Left renal pelvis (tissue), 4 donors: ENCODE data around the gene EXOC4. TPM values are rescaled to one million over a fixed set of nuclear protein-coding genes. Genes with fewer than 3 reads are reported as not detected.

Source experiments
- DNase-seq, 4 donors: peaks; one replicate each; pipeline ENCODE4 v3.0.0-alpha.2; 2013; ENCODE audit warnings: low read depth in 4 of 4, low spot score in 3 of 4
- polyA plus RNA-seq, 4 donors: library from polyadenylated mRNA; unstranded; fragments of 120-200 nt; gene quantifications; one replicate each; pipeline ENCODE4 v1.2.1, GENCODE V29; 2013; ENCODE audit not compliant: insufficient read length in 4 of 4

Gene EXOC4
- polyA plus RNA-seq, 4 donors, result 59.2 to 81.3 (median 72.0) TPM

GRCh38 chr7:133843341-133843740 is 590.5 kb downstream of the EXOC4 start:
- DNase-seq, result no peak

DNA sequence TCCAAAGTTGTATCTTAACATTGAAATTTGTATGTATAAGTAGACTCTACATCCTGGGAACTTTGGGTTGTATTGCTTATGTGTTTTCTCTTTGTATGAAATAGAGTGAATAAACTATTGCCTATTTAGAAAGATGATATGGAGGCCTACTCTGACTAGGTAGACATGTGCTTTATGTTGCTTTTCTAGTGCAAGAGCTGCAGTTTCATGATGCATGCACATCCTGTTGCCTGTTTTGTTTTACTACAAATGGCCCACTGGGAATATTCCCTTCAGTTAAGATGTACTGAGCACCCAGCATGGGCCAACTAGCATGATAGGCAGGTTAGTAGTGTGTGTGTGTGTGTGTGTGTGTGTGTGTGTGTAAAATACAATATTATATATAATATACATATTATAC is 592.1 kb downstream of the EXOC4 start:
- DNase-seq, result no peak

DNA sequence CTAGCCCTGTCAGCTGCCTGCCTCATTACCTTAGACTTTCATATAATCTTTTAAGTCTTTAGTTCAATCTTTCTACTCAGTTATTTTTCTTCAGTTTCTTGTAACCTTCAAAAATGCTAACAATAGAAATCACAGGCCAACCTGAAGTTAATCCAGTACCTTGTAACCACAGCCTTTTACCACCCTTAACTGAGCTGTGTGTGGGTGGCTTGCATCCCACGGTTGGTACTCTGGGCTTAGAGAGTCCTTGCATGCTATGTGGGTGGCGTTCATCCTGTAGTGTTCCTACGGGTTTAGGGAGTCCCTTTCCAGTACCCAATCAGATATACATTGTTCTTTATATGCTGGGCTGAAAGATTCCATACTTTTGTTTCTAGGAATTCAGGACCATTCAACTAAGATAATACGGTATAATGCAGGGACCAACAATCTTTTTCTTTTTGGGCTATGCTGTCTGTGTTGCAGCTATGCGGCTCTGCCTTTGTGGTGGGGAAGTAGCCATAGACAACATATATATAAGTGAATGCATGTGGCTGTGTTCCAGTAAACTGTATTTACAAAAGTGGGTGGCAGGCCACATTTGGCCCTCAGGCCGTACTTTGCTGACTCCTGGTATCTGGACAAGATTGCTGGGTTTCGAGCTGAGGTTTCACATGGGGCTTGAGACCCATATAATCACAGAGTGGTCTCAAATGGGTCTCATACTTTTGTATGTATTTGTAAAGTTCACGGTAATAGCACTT is 593.5 kb downstream of the EXOC4 start:
- DNase-seq, result no peak

DNA sequence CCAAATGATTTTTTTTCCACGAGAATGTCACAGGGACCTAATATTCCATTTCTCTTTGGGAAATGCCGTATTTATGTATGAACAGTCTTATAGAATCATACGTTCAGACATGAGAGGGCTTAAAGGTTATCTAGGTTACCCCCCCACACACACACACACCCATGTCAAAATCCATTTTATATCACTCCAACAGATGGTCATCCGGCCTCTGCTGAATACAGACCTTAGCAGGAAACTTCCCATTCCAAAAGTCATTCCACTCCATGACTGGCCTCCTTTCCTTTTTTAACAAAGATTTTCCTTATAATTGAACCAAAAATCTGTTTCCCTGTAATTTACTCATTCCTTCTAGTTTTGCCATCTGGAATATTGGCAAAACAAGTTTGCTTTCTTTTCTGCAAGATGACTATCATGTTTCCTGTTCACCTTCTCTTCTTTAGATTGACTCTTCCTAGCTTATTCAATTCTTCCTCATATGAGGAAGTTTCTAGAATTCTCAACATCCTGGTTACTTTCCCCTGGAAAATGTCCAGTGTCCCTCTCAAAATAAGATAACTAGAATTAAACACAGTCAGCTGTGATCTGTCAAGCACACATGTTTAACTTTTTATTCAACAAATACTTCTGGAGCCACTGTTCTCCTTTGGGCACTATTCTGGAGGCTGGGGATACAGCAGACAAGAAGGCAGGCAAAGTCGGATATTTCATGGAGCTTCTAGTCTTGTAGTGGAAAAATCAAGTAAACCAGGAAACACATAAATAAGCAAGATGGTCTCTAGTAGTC is 597.8 kb downstream of the EXOC4 start:
- no peak for DNase-seq

GRCh38 chr7:133851411-133851810 is 598.5 kb downstream of the EXOC4 start:
- DNase-seq, result no peak

DNA sequence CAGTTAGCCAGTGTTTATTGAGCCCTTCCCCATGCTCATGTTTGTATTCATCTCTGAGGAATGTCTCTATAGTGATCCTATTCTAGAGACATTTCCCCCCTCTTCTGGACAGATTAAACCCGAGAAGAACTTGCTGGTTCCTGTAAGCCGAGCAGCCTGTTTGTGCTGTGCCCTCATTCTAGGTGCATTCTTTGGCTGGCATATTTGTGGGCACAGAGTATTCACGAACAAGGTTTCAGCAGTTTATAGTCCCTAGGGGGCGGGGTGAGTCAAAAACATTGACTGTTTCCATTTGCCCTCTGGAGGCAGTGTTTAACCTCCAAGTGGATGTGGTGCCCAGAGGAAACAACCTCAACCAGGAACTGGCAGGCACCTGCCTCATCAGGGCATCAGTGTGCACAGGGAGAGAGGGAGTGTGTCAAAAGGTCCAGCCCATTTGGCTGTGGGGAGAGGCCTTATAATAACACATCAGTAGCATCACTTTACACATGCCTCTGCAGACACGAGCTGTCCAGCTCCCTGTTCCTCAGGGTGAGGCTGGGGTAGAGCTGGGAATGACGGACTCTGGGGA is 600.9 kb downstream of the EXOC4 start:
- DNase-seq, result no peak

DNA sequence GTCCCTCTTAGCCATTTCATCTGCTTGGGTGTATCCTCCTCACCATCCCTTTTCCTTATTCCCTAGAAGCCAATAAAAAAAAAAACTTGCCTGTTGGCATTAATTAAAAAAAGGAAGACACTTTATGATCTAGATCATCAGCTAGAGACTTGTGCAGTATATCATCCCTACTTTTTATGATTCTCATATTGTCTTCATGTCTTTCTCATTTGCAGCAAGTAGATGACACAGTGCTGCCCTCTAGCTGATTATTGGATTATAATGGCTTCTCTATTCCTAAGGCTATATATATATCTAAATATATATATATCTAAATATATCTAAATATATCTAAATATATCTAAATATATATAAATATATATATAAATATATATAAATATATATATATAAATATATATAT is 601.9 kb downstream of the EXOC4 start:
- DNase-seq, result no peak

- DNase-seq, result no peak
These were observed 604.7 kb downstream of the EXOC4 start for GRCh38 chr7:133857376-133858119.

DNA sequence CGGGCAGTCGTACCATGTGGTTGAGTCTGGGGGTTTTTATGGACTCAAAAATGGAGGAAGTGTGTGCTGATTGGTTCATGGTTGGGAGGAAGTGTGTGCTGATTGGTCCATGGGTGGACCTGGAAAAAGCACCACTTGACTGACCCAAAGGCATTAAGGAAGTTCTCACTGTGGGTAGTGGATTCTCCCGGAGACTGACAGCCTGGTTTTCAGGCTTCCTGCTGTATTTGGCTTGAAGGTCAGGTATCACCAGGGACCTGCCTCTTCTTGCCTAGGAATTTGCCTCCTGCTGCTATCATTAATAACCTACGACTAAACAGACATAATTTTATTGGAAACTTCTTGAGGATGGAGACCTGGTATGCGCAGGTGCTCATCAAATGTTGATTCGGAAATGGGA is 605.4 kb downstream of the EXOC4 start:
- DNase-seq, result no peak

DNA sequence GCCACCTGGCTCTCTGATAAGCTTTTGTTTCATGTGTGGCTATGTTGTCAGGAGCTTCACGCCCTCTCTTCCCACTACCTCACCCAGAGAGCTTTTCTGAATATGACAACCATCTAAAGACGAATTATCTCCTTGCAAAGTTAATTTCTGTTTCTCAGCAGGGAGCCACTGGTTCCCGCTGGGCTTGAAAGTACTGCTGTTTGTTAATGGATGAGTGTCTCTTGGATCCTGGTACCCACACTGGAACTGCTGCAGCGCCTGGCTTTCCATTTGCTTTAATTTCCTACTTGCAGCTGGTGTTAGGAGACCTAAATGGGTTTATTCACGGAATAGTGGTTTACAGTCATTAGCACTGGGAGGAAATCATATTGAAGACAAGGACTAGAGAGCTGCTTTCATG is 606.4 kb downstream of the EXOC4 start:
- no peak for DNase-seq

DNA sequence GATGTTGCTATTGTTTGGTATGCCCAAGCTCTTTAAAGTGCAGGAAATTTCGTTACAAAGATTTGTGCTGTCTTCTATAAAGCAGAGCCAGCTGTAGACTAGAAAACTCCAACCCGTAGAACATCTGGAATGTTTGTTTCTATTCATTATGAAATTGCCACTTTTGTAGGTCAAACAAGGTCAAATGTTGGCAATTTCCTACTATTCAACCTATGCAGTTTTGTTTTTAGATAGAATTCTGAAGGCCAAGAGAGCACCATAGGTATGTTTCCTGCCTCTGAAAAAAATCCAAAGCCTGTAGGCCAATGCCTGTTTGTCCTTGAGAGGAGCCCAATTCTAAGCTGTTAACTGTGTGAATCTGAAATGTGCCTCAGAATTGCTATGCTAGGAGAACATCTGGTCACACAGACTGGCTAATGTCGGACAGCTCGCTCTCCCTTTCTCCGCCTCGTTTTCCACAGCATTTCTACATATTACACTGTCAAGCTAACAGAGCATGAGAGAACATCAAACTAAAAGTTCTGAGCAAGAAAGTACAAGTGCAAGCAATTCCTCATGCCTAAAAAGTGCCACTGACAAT is 607.1 kb downstream of the EXOC4 start:
- no peak for DNase-seq

GRCh38 chr7:133860628-133861335 is 607.9 kb downstream of the EXOC4 start:
- DNase-seq, result no peak

DNA sequence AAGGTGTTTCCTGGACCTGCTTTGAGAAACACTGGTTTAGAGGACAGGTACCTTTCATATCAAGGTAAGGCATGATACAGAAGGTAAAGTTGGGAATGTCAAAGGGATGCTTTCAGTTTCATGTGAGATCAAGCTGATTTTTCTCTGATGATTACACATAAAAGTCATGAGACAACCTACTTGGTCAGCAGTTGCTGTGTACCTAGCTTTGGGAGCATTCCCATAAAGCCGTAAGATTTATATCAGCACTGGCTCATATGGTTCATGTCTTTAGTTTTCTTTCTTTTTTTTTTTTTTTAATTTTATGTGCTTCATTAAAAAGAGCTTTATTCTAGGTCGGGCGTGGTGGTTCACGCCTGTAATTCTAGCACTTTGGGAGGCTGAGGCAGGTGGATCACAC is 609.0 kb downstream of the EXOC4 start:
- DNase-seq, result no peak

DNA sequence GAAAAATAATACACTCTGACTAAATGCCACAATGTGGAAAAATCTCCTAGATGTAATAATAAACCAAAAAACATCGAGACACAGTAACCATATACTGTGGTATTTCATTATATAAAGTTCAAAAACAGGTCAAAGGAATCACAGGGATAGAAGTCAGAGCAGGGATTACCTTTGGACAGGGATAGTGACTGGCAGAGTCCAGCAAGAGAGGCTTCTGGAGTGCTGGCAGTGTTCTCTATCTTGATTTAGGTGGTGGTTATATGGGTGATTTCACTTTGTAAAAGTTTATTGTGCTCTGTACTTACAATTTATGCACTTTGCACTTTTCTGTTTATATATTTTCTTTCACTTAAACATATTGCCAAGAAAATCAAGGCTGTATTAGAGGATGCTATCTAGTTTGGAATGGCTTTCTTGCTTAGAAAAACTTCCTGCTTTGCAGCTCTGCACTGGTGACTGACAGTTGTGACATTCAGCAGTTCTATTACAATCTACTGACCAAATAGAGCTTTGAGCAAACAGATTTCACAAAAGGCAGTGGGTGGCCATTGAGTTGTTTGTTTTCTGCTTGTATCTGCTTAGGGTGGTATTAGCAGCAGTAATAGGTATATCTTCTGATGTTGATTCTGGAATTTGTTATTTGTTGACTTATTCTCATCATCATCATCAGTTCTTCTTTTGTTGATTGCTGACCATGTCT is 610.6 kb downstream of the EXOC4 start:
- DNase-seq, result no peak

- no peak for DNase-seq
These were observed 616.7 kb downstream of the EXOC4 start for GRCh38 chr7:133869556-133869955.

- no peak for DNase-seq
These were observed 618.9 kb downstream of the EXOC4 start for GRCh38 chr7:133871757-133872156.

DNA sequence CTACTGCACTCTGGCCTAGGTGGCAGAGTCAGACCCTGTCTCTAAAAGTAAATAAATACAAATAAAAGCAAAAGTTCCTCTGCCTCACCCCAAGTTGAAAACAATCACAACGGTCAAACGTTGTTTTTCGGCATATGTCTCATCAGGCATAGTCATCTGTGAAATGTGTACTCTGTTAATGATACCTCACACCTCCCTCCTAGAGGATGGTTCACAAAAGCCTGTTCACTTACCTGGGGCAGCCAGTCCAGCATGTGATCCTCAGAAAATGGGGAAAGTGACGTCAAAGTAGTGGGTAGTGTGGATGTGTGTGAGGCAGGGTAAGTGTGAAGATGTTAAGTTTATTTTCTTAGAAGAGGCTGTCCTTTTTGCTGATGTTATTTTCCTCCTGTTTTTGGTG is 620.3 kb downstream of the EXOC4 start:
- no peak for DNase-seq

DNA sequence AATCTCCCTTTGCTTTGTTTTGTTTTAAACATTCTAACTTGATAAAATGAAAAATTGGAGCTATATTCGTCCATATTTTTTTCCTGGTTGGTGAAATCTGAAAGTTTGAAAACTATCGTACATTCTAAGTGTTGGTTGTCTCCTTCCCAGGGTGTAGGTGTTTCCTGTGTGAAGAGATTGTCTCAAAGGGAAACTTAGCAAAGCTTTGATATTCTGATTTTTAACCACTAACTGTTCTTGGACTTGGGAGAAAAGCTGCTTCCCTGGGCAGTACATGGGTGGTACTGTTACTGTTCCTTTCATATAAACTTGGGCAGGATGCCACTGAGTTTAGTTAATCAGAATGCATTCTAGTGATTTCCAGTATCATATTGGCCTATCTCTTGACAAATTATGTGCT is 620.8 kb downstream of the EXOC4 start:
- no peak for DNase-seq

DNA sequence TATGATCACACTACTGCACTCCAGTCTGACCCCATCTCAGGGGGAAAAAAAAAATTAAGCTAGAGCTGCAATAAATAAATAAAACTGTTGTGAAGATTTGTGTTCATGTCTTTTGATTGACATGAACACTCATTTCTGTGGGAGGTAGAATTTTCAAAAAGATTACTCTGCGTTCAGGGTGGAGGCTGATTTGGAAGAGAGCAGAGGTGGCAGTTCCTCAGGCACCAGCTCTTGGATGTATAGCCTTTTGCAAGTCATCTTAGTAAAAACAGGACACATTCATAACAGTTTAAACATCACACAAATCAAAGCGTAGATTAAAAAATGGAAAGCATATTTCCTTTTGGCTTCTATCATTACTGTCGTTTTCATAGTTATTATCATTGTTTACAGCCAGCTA is 630.7 kb downstream of the EXOC4 start:
- DNase-seq, result no peak

DNA sequence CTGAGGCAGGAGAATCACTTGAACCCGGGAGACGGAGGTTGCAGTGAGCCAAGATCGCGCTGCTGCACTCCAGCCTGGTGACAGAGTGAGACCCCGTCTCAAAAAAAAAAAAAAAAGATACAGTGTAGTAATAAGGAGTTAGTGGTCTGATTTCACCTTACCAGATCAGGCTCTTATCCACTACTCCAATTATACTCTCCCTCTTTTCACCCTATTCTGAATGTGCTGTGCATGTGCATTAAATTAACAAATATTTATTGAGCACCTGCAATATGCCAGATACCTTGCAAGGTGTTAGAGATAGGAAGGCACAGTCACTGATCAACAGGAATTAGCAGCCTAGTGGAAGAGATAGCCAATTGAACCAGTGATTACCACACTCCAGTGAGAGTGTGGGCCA is 632.3 kb downstream of the EXOC4 start:
- DNase-seq, result no peak
